Right lung (tissue), 5 donors: ENCODE measurements around the gene HOXD13. TPM values are rescaled to one million over a fixed set of nuclear protein-coding genes. Genes with fewer than 3 reads are reported as not detected.

ENCODE experiments used
- DNase-seq, 2 donors: peaks; one replicate each; pipeline ENCODE4 v3.0.0-alpha.2; 2013
- polyA plus RNA-seq, 5 donors: library from polyadenylated mRNA; unstranded; fragments of 120-200 nt; gene quantifications; one replicate each; pipeline versions ENCODE4 v1.2.1 to v1.2.3, GENCODE V29; 2013; ENCODE audit warnings: inconsistent platforms in 1 of 5, low replicate concordance in 1 of 5; ENCODE audit not compliant: insufficient read length in 5 of 5, insufficient read depth in 1 of 5

Gene HOXD13
- polyA plus RNA-seq, 5 donors, result not detected

DNA sequence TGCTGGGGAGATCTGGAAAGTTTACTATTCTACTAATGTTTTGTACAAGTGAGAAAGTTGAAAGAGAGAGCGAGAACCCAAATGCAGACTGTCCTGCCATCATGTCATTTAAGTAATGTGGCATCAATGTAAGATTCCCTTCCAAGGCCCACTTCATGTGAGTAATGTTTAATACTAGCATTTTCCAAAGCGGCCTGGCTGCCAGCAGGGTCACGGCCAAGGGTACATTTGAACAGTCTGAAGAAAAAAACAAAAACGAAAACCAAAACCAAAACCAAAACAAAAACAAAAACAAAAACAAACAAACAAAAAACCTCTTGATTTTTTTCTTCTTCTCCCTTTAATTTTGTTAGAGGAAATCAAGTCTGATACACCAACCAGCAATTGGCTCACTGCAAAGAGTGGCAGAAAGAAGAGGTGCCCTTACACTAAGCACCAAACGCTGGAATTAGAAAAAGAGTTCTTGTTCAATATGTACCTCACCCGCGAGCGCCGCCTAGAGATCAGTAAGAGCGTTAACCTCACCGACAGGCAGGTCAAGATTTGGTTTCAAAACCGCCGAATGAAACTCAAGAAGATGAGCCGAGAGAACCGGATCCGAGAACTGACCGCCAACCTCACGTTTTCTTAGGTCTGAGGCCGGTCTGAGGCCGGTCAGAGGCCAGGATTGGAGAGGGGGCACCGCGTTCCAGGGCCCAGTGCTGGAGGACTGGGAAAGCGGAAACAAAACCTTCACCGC, 26.2 kb downstream of the HOXD13 start:
- DNase-seq, result no peak

DNA sequence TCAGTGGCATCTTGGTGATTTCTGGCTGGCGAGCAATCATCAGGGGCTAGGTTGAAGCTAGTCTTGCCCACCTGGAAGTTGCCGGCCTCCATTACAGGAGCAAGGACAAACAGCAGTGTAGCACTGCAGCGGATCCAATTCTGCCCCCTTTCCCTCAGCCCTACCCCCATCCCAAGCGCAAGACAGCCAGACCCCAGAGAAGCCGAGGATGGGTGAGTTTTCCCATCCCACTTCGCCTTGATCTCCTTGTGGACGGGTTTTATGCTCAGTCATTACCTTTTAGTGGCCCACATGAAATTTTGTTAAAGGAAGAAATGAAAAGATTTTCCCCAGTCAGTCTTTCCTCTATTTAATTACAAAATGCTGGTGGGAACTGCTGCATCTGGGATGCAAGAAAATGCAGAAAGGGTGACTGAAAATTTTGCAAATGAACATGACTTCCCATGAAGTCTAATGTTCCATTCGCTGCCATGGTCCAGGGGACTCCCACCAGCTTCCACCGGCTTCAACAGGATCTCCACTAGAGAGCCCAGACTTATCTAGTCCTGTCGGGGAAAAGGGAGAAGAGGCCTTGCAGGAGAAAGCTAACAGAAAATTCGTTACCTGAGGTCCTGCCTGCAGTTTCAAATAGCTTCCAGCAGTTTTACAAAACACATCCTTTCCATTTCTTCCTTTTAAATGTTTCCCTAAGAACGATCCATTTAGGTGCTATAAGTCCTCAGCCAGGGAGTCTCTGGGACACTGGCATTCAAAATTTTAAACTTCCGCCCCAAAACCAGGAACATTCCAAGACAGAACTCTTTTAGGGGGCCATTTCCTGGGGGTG, 28.1 kb downstream of the HOXD13 start:
- DNase-seq, result no peak

DNA sequence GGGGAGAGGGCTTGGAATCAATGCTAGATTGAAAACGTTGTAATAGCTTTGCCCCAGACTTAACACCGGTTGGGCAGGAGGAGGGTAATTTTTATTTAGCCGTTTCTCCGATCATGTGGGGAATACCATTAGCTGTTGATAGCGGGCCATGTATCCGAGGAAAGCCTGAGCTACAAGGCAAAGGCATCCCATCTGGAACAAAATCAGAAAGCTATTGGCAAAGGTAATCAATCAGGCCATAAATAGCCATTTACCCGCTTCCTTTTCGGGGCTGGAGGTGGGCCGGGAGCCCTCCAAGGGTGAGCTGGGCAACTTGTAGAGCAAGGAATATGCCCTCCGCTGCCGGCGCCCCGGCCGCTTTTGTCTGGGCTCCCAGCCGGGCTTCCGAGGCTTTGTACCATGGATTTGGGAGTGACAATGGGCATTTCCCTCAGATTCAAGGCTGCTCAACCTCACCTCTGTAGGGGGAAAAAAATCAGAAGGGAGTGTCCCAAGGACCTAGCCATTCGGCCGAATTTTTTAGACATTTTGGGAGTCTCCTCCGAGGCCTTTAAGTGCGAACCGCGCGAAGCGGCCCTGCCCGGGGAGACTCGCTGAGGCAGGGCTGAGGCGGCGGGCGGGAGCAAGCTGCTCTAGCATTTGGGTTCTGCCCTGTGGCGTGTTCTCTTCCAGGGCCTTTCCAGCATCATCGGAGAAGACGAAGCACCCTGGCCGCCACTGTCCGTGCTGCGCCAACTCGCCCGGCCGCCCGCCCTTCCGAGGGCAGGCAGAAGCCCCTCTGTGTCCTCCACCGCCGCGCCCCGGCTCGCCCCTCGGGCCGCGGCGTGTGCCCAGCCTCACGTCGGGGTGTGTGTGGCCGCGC, 28.9 kb downstream of the HOXD13 start:
- no peak for DNase-seq

DNA sequence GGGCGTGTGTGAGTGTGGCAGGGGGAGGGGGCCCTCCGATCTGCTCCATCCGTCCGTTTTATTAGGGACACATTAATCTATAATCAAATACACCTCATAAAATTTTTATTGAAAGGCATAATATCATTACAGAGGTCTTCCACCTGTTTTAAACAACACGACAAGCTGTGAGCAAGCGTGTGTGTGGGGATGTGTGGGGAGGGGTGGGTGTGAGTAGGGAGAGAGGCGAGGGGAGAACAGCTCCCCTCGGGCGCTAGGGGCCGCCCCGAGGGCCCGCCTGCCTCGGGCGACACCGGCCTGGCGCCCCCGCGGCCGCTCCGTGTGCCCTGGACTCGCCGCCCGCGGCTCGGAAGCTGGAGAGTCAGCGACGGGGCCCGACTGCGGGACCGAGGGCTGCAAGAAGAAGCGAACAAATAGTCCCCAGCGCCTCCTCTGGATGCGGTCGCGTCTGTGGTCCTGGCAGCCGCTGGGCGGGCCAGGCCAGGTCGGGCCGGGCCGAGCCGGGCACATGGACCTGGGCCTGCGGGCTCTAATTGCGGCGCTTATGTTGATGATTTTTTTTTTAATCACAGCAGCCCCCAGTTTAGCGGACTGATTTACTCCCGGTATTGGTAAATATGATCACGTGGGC, 29.6 kb downstream of the HOXD13 start:
- no peak for DNase-seq

DNA sequence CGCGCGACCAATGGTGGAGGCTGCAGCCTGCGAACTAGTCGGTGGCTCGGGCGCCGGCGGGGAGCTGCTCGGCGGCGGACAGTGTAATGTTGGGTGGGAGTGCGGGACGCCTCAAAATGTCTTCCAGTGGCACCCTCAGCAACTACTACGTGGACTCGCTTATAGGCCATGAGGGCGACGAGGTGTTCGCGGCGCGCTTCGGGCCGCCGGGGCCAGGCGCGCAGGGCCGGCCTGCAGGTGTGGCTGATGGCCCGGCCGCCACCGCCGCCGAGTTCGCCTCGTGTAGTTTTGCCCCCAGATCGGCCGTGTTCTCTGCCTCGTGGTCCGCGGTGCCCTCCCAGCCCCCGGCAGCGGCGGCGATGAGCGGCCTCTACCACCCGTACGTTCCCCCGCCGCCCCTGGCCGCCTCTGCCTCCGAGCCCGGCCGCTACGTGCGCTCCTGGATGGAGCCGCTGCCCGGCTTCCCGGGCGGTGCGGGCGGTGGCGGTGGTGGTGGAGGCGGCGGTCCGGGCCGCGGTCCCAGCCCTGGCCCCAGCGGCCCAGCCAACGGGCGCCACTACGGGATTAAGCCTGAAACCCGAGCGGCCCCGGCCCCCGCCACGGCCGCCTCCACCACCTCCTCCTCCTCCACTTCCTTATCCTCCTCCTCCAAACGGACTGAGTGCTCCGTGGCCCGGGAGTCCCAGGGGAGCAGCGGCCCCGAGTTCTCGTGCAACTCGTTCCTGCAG, 30.3 kb downstream of the HOXD13 start, which contains the start of gene HOXD9:
TSS of gene HOXD9 (plus strand) at position 37 of the 728 bp plus-strand sequence. CDS start at position 87, 50 bp downstream.
- no peak for DNase-seq

DNA sequence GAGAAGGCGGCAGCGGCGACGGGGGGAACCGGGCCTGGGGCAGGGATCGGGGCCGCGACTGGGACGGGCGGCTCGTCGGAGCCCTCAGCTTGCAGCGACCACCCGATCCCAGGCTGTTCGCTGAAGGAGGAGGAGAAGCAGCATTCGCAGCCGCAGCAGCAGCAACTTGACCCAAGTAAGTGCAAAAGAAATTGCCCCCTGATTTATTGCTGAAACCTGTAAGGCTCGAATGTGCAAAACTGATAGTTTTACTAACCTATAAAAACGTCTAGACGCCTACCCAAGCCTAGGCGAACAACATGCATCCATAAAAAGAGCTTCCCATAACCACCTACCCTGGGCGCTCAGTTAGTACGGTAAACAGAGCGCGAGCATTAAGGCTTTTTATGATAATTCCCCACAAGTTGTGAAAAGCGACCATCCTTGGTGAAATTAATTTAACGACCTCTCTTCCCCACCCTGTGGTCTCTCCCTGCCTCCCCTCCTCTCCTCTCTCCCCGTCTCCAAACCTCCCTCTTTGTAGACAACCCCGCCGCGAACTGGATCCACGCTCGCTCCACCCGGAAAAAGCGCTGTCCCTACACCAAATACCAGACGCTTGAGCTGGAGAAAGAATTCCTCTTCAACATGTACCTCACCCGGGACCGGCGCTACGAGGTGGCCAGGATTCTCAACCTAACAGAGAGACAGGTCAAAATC, 31.0 kb downstream of the HOXD13 start:
- no peak for DNase-seq

DNA sequence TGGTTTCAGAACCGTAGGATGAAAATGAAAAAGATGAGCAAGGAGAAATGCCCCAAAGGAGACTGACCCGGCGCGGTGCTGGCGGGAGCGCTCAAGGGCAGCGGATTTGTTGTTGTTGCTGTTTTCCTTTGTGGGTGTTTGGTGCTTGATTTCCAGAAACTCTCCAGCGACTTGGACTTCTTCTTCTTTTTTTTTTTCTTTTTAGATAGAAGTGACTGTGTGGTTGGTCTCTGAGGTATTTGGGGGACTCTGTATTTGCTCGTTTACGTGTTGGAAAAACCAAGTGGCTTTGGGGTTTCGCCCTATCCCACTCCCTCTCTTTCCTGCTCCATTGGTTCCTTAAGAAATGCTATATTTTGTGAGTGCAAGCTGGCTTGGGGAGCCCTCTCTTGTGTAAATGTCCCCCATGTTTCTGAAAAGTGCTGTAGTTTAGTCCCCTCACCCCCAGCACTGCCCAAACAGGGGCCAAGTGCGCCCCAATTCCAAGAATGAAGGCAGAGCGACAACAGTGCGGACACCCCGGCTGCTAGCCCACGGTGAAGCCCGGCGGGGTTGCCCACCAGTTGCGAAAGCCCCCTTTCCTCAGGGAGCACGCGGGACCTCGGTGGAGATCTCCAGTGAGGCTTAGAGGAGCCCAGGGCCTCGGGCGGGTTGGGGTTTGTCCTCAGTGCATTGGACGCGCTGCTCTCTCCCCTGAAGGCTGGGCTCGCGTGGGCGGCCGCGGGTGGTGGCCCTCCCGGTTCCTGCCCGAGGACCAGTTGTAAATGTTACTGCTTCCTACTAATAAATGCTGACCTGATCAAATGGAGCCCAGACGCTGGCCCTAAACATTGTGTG, 31.8 kb downstream of the HOXD13 start:
- DNase-seq, result no peak

DNA sequence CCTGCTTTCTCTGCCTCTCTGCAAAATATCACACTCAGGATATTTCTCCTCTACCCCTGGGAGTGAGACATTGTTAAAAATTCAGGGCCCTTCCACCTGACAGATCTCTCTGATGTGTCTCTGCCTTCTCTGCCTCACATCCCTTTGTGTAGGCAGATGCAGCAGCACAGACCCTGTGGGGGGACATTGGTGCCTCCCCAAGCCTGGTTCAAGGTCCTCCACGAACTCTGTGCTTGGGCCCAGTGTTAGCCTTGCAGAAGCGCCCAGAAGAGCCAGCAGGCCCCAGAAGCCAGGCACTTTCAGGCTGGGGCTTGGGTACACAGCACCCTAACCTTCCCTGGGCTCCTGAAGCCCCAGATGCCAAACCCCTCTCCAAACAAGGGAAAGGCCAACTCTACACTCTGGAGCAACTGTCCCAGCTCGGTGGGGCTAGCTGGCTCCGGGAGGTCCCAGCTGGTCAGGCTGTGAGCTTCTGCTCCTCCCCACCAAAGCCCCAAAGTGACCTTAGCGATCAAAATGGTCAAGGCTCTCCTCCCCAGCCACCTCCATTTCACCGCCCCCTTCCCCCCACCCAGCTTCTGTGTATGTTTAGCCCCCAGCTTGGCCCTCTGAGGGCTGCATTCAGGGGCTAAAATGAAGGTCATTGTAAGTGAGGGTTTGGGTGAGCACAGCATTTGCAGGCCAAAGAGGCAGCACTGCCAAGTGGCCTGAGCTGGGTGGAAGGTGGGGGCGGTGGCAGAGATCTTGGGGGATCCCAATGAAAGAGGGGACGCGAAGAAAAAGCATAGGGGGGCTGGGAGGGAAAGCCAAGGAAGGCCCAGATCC, 32.6 kb downstream of the HOXD13 start:
- no peak for DNase-seq

DNA sequence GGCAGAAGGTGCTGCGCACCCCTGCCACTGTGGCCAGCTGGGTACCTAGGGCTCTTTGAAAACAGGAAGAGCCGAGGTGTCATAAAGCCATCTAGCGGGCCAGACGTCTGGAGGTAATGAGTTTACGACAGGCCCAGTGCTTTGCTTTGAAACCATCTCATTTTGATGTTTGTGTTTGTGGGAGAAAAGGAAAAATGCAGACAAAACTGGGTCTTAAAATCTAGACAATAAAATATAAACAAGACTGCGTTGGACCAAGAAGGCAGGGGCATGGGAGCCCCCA, 33.2 kb downstream of the HOXD13 start:
- DNase-seq, result no peak

DNA sequence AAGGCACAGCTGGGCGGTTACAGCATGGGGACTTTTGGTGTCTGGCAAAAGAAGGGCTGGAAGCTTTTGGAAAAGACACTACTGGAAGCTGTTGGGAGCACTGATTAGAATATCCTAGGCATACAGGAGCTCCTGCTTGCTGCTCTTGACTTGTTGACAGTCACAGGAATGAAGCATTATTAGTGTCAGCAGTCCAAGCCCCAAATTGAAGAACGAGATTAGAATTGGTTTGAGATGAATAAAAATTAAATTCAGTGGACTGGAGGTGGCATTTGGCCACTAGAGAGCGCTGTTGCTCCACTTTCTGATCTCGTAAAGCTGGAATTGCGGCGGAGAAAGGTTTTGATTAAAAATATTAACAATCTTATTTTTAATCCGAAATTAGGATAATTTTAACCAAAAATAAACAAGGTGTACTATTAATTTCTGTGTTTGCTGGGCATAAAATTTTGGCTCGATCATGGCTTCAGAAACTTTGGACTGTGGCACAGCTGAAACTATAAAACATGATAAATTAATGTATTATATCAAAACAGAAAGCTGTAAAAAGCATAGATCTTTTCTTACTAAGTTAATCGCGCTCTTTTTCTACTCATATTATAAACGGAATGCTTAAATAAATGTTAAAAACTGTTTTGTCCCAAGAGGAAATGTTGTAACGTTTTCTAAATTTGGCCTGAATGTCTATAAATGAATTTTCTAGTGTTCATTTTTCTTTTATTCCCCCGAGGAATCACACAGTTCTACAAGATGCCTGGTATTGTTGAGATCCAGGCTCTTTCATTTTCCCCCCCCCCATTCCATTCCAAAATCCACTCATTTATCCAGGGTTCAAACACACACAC, 34.6 kb downstream of the HOXD13 start:
- peak in 1 of 2 donors; percentile 72 for DNase-seq

DNA sequence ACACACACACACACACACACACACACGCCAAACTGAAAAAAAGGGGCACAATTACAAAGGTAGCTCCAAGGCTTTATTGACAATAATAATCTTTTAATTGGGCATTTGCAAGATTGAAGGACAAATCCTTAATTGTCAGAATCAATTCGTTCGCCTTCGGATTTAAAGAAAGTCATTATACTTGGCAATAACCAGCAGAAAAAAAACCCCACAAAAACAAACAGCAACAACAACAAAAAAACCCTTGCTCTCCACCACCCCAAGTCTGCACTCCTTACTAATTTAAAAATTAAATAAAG, 35.2 kb downstream of the HOXD13 start:
- no peak for DNase-seq

DNA sequence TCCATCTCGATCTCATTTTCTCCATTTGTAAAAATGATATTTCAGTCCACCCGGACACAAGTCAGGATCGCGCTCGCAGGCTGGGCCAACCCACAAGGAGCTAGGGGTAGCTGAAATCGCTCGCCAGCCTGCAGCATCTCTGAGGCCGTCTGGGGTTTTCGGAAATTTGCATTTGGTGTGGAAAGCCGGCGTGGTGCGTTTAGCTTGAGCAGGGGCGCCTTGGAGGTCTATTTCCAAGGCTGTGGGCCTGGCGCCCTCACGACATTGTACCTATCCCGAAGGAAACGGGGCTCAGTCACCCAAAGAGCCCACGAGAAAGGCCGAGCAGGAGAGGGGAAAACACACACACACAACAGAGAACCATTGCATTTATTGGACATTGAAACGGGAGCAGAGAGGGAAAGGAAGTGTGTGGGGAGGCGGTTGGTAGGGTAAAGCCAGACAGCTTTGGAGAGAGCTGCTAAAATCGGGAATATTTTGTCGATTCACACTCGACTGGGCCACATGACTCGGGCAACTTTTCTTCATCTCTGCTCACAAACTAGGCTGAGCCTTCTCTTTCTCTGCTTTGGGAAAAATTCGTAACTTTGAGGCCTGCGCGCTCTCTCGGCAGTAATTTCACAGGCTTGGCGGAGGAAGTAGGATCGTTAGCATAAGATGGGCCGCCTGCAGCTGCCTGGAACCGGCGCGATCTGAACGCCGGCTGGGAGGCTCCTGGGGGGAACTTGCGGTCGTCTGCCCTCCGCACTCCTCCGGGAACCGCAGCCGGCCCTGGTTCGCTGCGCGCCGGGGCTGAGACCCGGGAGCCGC, 35.9 kb downstream of the HOXD13 start:
- peak in 1 of 2 donors; percentile 51 for DNase-seq

DNA sequence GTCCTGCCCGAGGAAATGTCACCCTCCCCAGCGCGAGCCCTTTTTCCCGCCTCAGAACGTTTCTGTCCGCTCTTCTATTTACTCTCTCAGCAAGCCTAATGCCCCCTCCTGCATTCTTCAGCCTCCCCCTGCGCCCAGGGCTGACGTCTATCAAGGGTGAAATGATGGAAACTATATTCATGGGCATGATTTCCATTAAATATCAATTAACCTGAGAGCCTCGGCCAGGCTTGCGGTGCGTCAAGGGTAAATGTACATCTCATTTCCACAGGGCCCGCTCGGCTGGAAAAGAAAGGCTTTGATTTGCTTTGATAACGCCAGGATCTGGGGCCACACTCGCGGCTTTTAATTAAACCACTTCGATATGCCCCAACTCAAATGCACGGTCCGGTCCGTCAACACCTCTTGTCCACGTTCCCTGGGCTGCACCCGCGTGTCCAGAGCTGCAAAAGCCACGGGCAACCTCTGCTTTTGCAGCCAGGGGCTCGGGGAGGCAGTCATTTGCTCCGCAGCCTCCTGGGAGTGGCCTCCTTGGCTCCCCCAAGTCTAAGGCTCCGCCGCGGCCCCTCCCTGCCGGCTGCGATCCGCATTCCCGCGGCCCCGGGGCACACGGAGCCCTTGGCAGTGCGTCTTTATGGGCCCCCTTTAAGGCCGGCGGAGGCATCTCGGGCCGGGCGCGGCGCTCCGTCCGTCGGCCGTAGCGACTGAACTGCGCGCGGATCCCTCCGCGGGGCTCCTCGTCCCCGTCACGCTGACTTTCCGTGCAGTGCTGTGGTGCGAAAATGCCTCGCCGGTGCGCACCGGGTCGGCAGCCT, 36.7 kb downstream of the HOXD13 start, which contains the start of gene HOXD8:
TSS of gene HOXD8 (plus strand) at position 724 of the 815 bp plus-strand sequence. CDS start 662 bp downstream, outside the sequence.
- no peak for DNase-seq

DNA sequence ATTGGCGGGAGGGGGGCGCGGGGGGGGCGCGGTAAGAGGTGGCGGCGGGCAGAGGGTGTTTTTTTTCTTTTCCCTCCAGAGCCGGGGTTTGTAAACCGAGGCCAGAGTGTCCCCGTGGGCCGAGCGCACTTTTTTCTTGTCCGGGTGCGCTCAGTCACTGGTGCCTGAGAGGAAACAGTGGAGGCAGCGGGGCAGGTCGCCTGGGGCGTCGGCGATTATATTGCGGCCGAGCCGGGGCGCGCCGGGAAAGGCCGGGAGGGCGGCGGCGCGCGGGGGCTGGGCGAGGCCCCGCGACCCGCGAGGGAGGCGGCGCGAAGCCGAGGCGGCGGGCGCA, 37.3 kb downstream of the HOXD13 start:
- DNase-seq, result no peak

DNA sequence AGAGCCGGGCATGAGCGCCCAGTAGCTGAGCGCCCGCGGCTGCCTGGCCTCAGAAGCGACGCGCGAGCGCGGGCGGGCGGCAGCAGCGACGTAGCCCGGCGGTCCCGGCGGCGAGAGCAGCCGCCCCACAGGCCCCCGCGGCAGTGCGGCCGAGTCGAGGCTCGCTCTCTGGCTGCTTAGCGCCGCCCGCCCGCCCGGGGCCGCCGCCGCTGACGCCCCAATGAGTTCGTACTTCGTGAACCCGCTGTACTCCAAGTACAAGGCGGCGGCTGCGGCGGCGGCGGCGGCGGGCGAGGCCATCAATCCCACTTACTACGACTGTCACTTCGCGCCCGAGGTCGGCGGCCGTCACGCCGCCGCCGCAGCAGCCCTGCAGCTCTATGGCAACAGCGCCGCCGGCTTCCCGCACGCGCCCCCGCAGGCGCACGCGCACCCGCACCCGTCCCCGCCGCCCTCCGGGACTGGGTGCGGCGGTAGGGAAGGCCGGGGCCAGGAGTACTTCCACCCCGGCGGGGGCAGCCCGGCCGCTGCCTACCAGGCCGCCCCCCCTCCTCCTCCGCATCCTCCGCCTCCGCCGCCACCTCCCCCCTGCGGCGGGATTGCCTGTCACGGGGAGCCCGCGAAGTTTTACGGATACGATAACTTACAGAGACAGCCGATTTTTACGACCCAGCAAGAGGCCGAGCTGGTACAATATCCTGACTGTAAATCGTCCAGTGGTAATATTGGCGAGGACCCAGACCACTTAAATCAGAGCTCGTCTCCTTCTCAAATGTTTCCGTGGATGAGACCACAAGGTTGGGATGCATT, 37.8 kb downstream of the HOXD13 start:
- DNase-seq, result no peak
